Daoy (cell line): Measurements from ENCODE around the gene OR4K2. TPM values are rescaled to one million over a fixed set of nuclear protein-coding genes. Genes with fewer than 3 reads are reported as not detected.
"Not testable (repeated sequence)": the region's sequence is repeated elsewhere in the genome, so short reads cannot be mapped to it uniquely, and the experiment has no call there.

Experiments used
- DNase-seq: peaks from one replicate; pipeline ENCODE4 v3.0.0-alpha.2; 2015; ENCODE audit warnings: low read depth
- total RNA-seq: library from RNA; depleted of rRNA; stranded (reverse); fragments of >200 nt; shearing (Covaris generic); gene quantifications from 2 replicates; pipeline ENCODE4 v1.2.3, GENCODE V29; 2014; rRNA removed

Gene OR4K2, protein sequence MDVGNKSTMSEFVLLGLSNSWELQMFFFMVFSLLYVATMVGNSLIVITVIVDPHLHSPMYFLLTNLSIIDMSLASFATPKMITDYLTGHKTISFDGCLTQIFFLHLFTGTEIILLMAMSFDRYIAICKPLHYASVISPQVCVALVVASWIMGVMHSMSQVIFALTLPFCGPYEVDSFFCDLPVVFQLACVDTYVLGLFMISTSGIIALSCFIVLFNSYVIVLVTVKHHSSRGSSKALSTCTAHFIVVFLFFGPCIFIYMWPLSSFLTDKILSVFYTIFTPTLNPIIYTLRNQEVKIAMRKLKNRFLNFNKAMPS
- total RNA-seq, result not detected in 2 replicates

DNA sequence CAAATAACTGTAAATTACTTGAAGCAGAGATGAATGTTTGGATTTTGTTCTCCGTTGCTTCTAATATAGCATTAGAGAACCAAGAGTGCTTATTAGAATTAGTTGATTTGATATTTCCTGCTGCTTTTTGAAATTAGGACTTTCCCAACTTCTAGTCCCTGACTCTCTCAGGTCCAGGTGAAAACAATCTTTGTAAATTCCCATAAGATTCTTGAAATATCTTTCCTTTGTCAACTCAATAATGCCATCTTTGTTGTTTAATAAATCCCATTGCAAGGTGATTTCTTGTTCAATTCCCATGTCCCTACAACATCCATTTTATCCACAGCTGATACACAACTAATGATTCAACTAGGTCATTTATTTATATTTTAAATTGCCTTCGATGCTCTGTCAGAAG is at the start of gene OR4K2:
Gene OR4K2 (plus strand): TSS at position 301 of the 400 bp plus-strand sequence. CDS start 1,126 bp downstream, outside the sequence.
- no peak for DNase-seq

DNA sequence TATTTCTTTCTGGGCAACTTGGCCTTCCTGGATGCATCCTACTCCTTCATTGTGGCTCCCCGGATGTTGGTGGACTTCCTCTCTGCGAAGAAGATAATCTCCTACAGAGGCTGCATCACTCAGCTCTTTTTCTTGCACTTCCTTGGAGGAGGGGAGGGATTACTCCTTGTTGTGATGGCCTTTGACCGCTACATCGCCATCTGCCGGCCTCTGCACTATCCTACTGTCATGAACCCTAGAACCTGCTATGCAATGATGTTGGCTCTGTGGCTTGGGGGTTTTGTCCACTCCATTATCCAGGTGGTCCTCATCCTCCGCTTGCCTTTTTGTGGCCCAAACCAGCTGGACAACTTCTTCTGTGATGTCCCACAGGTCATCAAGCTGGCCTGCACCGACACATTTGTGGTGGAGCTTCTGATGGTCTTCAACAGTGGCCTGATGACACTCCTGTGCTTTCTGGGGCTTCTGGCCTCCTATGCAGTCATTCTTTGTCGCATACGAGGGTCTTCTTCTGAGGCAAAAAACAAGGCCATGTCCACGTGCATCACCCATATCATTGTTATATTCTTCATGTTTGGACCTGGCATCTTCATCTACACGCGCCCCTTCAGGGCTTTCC is 47.2 kb upstream of the OR4K2 start:
- DNase-seq, result not testable (repeated sequence)

DNA sequence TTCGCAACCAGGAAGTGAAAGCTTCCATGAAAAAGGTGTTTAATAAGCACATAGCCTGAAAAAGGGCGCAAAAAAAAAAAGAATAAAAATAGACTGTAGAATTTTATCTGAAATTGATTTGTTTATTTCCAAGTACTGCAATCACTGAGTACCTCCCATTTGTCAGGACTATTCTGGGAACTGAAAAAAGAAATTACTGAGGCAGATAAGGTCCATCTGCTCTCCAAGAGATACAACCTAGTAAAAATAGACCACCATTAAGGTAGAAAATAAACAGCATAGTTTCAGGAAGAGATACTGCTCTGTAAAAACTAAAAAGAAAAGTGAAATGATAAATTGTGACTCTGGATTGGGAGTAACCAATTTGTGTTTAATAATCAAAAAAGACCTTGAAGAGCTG is 46.6 kb upstream of the OR4K2 start:
- DNase-seq, result no peak

DNA sequence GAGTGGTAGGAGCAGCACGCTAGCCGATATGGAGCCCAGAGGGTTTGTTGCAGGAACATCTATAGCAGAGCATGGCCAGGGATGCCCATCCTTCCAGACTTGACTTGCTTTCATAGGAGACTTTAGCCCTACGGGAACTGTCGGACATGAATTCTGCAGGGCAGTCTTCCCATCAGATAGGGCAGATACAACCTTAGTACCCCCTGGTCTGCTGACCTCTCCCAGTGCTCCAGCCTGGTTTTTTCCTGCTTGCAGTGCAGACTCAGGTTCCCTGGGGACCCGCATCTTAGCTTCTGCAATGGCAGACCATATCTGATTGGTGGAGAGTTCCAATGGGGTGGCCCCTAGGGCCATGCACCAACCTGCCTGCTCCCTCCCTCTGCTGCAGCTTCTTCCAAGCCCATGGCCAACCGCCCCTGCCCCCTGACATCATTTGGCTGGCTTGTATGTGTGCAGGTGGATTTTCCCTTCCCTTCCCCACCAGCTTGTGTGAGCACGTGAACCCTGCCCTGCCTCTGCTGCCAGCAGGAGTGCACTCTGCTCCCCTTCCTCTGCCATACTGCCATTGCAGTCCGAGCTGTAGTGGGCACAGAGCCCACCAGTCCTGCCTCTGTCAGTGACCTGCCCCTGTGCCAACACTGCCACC is 40.6 kb upstream of the OR4K2 start:
- not testable (repeated sequence) for DNase-seq

DNA sequence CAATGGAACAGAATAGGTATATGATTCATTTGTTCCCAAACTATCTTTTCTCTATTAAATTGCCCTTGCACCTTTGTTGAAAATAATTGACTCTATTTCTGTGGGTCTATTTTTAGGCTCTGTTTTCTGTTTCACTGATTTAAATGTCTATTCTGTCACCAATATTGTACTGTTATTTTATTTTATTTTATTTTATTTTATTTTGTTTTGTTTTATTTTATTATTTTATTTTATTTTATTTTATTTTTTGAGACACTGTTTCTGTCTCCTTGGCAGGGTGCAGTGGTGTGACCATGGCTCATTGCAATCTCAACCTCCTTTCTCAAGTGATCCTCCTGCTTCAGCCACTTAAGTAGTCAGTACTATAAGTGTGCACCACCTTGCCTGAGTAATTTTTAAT is 36.5 kb upstream of the OR4K2 start:
- DNase-seq, result no peak

DNA sequence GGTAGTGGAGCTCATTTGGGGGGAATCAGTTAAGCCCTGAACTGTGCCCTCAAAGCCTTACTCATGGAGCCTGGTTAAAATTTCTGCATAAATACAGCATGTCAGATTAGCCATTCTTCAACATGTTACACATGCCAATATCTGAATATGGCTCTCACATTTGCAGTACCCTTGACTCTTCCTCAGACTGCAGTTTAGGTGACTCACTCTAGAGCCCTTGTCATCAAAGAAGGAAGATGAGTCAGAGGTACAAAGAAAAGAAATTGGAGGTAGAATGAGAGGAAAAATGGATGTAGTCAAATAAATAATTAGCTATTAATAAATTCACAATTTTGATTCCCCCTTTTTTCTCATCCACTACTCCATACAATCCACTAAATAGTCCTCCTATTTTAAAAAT is 23.6 kb upstream of the OR4K2 start:
- peak; percentile 59 for DNase-seq

DNA sequence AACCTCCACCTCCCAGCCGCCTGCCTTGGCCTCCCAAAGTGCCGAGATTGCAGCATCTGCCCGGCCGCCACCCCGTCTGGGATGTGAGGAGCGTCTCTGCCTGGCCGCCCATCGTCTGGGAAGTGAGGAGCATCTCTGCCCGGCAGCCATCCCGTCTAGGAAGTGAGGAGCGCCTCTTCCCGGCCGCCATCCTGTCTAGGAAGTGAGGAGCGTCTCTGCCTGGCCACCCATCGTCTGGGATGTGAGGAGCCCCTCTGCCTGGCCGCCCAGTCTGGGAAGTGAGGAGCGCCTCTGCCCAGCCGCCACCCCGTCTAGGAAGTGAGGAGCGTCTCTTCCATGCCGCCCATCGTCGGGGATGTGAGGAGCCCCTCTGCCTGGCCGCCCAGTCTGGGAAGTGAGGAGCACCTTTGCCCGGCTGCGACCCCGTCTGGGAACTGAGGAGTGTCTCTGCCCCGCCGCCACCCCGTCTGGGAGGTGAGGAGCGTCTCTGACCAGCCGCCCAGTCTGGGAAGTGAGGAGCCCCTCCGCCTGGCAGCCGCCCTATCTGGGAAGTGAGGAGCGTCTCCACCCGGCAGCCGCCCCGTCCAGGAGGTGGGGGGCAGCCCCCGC is 8.8 kb upstream of the OR4K2 start:
- DNase-seq, result peak; percentile 12

DNA sequence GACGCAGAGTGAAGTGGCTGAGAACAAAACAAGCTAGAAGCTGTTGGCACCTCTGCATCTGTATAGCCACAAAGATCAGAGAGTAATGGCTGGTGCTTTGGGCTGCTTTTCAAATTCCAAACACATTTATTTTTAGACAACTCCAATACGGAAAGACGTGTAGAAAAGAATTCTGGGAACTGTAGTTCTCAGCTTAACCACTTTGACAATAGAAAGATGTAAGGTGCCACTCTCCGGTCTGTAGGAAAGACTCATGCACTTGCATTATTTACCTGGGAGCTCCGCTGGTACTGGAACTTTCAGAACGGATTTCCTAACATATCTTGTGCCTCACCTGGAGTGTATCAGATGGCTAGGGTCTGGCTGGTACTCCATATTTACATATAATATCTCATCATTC is 1.8 kb upstream of the OR4K2 start:
- DNase-seq, result peak; percentile 7

DNA sequence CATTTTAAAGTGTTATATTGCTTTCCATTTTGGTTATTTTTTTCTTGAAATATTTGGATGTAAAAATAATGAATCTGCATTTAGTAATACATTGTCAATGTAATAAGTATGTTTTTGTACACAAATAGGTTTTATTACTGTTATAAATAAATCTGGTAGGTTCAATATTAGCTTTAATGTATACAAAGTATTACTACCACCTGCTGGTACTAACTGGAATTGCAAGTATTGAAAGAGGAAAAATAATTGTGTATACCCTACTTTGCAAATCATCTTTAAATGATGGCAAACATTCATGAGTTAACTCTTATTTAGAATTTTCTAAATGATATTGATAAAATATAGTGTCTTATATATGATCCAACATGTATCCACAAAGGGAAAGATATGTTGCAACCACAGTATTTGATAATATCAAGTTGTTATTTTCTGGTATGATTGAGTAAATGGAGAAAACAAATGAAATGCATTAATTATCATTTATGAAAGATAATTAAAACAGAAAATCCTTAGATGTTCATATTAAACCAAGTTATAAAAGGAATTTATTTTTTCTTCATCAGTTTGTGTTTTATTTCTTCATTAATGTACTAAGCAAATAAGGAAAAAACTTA is 3.2 kb downstream of the OR4K2 start:
- DNase-seq, result peak; percentile 12

DNA sequence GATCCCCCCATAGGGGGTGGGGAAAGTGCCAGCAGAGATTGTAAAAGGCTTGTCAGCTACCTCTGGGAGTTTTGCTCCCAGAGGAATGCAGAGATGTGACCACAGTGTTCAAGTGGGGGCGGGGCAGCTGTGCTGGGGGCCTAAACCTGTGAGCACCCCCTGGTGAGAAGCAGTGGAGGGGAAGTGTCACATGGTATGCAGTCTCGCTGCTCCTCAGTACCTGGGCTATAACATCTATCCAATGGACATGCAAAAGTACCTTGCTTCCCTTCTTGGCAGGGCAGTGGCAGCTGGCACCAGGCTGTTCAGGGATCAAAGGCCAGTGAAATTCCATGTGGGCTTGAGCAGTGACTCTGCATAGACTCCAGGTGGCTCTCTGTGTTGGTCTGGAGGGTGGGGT is 20.3 kb downstream of the OR4K2 start:
- DNase-seq, result no peak

DNA sequence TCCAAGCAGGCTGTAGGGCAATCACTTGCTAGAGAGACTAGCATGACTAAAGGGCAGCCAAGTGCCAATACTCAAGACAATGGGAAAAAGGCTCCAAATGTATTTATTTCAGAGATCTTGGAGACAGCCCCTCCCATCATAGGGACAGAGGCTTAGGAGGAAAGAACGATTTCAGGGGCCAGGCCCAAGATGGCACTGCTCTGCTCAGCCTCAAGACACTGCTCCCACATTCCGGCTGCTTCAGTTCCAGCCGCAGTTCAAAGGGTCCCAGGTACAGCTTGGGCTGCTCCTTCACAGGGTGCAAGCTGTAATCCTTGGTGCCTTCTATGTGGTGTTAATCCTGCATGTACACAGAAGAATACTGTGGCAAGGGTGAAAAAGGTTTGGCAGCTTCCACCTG is 26.1 kb downstream of the OR4K2 start:
- no peak for DNase-seq

DNA sequence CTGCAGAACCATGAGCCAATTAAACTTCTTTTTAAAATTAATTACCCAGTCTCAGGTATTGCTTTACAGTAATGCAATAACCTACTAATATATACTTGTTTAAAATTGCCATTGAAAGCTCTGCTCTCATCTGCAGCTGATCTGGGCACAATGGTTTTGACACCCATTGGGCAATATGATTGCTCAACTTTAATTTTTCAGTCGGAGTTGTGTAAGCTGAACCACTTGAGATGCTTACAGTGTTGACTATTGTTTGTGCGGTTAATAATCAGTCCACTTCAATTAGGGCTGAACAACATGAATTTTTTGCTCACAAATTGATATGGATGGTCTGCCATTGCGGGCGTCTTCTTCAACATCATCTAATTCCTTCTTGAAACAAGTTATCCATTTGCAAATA is 27.5 kb downstream of the OR4K2 start:
- no peak for DNase-seq

DNA sequence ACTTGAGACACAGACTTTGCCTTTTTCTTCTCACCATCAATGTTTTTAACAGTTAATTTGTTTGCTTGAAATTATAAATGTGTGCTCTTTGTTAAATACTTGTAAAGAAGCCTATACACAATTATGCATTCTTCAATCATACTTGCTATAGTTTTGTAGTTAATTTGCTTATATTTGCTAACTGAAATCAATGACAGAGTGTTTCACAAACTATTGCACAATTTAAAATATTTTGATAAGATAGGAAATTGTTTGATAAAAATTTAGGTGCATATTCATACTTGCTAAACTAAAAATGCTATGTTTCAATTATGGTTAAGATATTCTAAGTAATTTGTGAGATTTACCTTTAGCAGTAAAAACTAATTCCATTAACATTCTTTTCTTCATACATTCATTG is 31.7 kb downstream of the OR4K2 start:
- no peak for DNase-seq

DNA sequence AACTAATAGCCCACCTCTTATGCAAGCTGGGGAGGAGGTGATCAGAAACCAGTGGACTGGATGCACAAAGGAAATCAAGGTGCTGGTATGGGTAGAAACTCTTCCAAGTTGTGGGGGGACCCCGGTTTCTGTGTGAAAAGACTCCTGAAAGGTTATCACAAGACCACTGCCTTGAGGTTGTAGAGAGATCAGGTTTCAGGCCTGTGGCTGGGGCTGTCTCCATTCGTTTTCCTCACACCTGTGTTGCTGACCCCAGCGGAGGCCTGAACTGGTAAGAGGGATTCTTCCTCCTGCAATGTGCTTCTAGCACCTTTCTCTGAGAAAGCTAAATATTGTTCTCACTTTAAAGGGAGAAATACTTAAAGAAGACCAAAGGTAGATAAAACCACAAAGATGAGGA is 36.2 kb downstream of the OR4K2 start:
- no peak for DNase-seq

DNA sequence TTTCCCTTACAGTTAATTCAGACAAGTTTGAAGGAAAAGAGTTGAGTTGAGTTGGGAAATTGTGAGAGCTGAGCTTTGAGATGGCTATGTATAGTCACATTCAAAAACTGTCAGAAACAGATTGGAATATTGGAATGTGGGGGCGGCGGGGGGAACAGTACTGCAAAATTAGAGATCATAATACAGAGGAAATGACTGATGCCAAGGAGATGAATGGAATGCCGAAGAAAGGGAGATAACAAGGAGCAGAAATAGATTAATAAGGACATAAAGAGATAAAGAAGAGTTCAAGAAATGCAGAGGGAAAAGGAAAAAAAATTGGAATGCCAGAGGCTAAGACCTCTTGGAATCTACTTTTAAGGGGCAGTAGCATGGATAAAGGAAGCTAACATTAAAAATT is 42.3 kb downstream of the OR4K2 start:
- no peak for DNase-seq

DNA sequence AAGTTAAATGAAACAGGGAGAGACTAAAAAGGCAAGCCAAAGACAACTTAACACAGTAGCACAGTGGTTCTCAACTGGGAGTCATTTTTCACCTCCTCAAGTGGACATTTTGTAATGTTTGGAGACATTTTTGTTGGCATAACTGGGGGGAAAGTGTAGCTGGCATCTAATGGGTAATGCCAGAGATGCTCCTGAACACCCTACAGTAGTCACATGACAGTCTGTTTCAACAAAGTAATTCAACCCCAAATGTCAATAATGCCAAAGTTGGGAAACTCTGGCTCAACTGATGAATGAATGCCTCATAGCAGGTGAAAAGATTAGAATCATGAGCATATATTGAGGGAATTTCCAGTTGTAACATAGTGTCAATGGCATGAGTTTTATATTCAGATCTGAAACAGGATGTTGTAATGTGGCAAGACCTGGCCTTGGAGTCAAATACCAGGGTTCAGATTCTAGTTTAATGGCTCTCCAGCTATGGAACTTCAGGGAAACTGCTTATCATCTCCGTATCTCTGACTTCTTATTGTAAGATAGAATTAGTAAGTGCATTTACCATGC is 43.1 kb downstream of the OR4K2 start:
- DNase-seq, result peak; percentile 31

DNA sequence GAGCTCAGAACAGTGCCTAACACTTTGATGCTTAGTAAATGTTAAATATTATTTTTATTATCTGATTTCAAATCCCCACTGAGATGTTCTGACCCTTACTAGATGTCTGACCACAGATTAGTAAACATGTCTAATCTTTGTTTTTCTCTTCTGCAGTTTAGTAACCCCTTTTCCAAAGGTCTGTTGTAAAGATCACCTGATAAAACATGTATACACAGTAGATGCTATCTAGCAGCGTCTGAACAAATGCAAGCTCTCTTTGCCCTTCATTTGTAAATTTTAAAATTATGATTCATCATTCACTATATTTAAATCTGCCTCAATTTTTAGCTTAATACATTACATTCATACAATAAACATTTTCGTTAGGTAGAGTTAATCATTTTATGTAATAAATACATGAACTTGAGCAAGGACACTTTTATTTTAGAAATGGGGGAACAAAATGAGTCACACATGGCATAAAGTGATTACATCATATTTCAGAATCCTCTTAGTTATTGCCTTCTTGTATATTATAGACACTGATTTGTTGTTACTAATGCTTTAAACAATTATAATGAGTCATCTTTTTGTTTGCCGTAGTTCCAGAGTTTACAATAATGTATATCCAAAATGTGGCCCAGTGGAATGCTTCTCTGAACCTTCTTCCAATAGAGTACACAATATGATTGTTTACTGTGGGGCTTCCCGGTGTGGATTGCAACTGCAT is 43.8 kb downstream of the OR4K2 start:
- no peak for DNase-seq

DNA sequence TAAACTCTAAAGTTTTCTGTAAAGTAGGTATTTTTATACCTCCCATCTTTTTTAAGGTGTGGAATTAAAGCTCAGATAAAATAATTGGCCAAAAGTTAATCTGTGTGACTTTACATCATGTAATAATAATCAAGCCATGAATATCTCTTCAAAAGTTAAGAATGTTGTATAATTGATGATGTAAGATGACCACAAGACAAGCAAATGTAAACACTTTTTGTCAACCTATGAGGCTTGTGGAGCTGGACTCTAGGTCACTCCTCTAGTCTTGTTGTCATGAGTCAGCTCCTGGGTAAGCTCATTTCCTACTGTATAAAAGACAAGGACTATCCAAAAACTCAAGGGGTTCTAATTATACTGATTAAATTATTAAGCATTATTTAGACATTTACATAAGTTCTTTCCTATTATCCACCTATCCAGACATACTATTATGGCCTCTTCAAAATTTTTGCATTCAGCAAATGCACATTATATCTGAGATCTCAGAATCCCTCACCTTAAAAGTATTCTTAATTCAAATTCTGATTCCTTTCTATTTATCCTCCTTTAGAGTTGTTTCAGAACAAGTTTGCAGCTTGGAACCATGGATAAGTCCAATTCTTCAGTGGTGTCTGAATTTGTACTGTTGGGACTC is 45.2 kb downstream of the OR4K2 start, which contains the start of gene OR4K5:
Gene OR4K5 (plus strand): TSS at position 587 of the 637 bp plus-strand sequence. CDS start 0 bp downstream, at position 587.
- peak; percentile 42 for DNase-seq

DNA sequence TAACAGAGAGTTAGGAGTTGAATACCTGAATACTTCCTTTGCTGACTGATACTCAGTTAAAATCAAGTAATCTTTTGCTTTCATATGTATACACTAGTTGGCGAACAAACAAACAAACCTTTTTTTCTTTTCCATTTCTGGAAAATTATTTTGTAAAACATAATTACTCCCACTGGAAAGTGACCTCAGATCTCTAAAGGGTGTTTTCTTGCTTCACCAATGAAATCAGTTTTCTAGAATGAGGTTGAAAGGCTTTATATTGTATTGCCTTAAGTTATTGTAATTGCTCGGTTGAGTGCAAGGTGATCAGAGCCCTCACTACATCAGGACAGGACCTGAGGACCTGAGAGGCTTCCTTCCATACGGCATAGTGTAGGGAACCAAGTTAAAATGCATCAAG is 55.7 kb downstream of the OR4K2 start, which contains the start of gene OR4K1:
Gene OR4K1 (plus strand): TSS at position 301 of the 400 bp plus-strand sequence. CDS start 4,750 bp downstream, outside the sequence.
- no peak for DNase-seq
